GM12865 (cell line): ENCODE measurements around the gene COL6A1.

Experiments used
- DNase-seq: peaks from one replicate; pipeline ENCODE4 v3.0.0; 2010; ENCODE audit warnings: low read depth
- H3K4me3 ChIP-seq: 2 replicates; pipeline ENCODE4 v1.5.1; 2011; ENCODE audit warnings: mild to moderate bottlenecking, low read depth, low read length, control low read depth
- CTCF ChIP-seq: IDR thresholded peaks from 2 replicates; pipeline ENCODE4 v1.5.1; 2011; ENCODE audit warnings: low read length, control low read depth, low read depth, inconsistent platforms; ENCODE audit not compliant: insufficient read depth; ENCODE audit errors: missing control alignments

COL6A1 gene

GRCh38 chr21:46023555-46023954, 42.0 kb downstream of the COL6A1 start:
- no peak for TF ChIP-seq CTCF
- no peak for DNase-seq
- no peak overlapping the region for H3K4me3 ChIP-seq

- no peak for DNase-seq
- H3K4me3 ChIP-seq = no peak overlapping the region
- no peak for TF ChIP-seq CTCF
These were observed 42.6 kb downstream of the COL6A1 start for GRCh38 chr21:46024141-46024540.

DNA sequence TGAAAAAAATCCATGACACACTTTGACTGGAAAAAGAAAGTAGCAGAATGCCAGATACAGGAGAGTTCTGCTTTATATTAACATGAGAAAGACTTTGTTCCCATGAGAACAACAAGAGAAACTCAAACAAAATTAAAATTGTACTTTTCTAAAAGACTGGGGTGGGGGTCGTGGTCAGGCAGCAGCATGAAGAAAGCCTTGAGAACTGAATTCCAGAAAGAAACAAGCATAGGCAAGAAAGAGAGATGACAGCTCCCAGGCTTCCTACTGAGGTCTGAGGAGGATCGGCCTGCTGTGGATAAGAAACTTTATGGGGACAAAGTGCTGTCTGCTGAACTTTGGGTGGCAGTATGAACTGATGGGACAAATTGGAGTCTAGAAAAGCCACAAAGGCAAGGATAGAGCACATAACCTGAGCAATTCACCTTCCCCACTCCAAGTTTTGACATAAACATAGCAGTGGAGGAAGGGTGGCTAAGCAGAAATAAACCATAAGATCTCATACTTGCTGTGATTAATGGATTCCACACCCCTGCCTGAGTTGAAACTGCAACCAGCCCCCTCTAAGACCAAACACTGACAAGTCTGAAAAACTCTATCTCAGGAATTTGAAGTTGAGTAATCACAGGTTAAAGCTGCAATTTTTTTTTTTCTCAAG, 43.7 kb downstream of the COL6A1 start:
- no peak for DNase-seq
- no peak for TF ChIP-seq CTCF
- H3K4me3 ChIP-seq = no peak overlapping the region

GRCh38 chr21:46027851-46028493, 46.4 kb downstream of the COL6A1 start:
- no peak overlapping the region for H3K4me3 ChIP-seq
- TF ChIP-seq CTCF = no peak
- no peak for DNase-seq

GRCh38 chr21:46028573-46029091, 47.1 kb downstream of the COL6A1 start:
- DNase-seq = no peak
- TF ChIP-seq CTCF = no peak
- no peak overlapping the region for H3K4me3 ChIP-seq

DNA sequence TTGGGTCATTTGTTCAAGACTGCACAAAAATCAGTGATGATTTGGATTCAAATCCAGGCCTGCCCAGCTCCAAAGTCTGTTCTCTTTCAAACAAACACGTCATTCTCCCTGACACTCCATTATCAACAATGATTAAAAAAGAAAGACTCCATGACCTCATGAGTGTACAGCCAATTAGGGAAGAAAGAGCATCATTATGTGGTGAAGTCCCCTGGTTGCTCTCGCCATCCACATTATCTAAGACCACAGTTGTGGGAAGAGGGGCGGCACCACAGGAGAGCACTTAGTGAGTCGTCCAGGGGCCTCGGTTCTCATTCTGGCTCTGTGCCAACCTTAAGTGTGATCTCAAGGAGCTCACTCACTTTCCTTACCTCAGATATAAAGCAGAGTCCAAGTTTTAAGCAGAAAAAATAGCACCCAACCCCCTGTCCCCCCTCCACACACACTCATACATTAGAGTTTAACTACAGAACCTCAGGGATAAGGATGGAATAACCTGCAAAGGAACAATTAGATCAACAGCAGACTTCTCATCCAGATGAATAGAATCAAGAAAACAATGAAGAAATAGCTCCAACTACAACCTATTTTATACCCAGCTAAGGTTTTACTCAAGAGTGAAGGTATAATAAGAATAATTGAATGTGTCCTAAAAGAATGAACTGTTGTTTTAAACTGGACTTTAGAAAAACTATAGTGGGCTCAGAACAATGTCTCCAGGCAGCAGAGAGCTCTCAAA, 47.8 kb downstream of the COL6A1 start:
- no peak for TF ChIP-seq CTCF
- DNase-seq = no peak
- H3K4me3 ChIP-seq = no peak overlapping the region
